SK-N-SH treated with all-trans-retinoic acid at 6 μM for 48 hours (cell line): ENCODE results near the gene NFAT5.

Experiments used
- ATAC-seq: fragments of 200-7000 bp; cut with Tn5 transposase; 3 replicates; pipeline ENCODE4 v1.9.1; 2020; ENCODE audit warnings: mild to moderate bottlenecking, moderate library complexity
- ARNTL ChIP-seq: fragments of 450-650 bp; formaldehyde crosslinking; IDR thresholded peaks from 2 replicates; pipeline ENCODE4 v1.5.0; 2020; ENCODE audit warnings: low read depth, mild to moderate bottlenecking, moderate library complexity, borderline replicate concordance
- BACH2 ChIP-seq: fragments of 250-450 bp; sonication (Bioruptor Pico); IDR thresholded peaks from 2 replicates; pipeline ENCODE4 v1.9.0; 2021; ENCODE audit warnings: mild to moderate bottlenecking, borderline replicate concordance
- CSDC2 ChIP-seq: fragments of 250-450 bp; sonication (Bioruptor Pico); IDR thresholded peaks from 2 replicates; pipeline ENCODE4 v1.5.0; 2020; ENCODE audit warnings: mild to moderate bottlenecking, moderate library complexity
- ESRRG ChIP-seq: fragments of 250-450 bp; sonication (Bioruptor Pico); IDR thresholded peaks from 2 replicates; pipeline ENCODE4 v1.6.1; 2021; ENCODE audit warnings: mild to moderate bottlenecking
- GLIS3 ChIP-seq: fragments of 250-450 bp; sonication (Bioruptor Pico); IDR thresholded peaks from 2 replicates; pipeline ENCODE4 v1.5.0; 2020; ENCODE audit warnings: mild to moderate bottlenecking, moderate library complexity
- ISL1 ChIP-seq: fragments of 250-450 bp; sonication (Bioruptor Pico); IDR thresholded peaks from 2 replicates; pipeline ENCODE4 v2.1.2; 2022; ENCODE audit warnings: mild to moderate bottlenecking, moderate library complexity
- OSR1 ChIP-seq: fragments of 250-450 bp; sonication (Bioruptor Pico); IDR thresholded peaks from 2 replicates; pipeline ENCODE4 v1.8.0; 2022; ENCODE audit warnings: moderate library complexity, mild to moderate bottlenecking, inconsistent platforms
- PPARA ChIP-seq: fragments of 250-450 bp; sonication (Bioruptor Pico); IDR thresholded peaks from 2 replicates; pipeline ENCODE4 v1.5.0; 2020; ENCODE audit warnings: mild to moderate bottlenecking, borderline replicate concordance
- RARB ChIP-seq: fragments of 250-450 bp; sonication (Bioruptor Pico); IDR thresholded peaks from 2 replicates; pipeline ENCODE4 v1.8.0; 2021; ENCODE audit warnings: mild to moderate bottlenecking, moderate library complexity
- SNAI2 ChIP-seq: fragments of 250-450 bp; sonication (Bioruptor Pico); IDR thresholded peaks from 2 replicates; pipeline ENCODE4 v1.5.0; 2020; ENCODE audit warnings: mild to moderate bottlenecking, moderate library complexity
- TOX ChIP-seq: fragments of 250-450 bp; sonication (Bioruptor Pico); IDR thresholded peaks from 2 replicates; pipeline ENCODE4 v1.8.0; 2021; ENCODE audit warnings: mild to moderate bottlenecking, moderate library complexity, borderline replicate concordance
- ZC3H10 ChIP-seq: fragments of 250-450 bp; sonication (Bioruptor Pico); IDR thresholded peaks from 2 replicates; pipeline ENCODE4 v1.5.1; 2021; ENCODE audit warnings: mild to moderate bottlenecking, moderate library complexity
- ZFP3 ChIP-seq: fragments of 250-450 bp; sonication (Bioruptor Pico); IDR thresholded peaks from 2 replicates; pipeline ENCODE4 v1.5.0; 2020; ENCODE audit warnings: mild to moderate bottlenecking, moderate library complexity
- ZFP30 ChIP-seq: fragments of 450-650 bp; formaldehyde crosslinking; IDR thresholded peaks from 2 replicates; pipeline ENCODE4 v1.5.0; 2022; ENCODE audit warnings: mild to moderate bottlenecking, moderate library complexity
- ZNF565 ChIP-seq: fragments of 450-650 bp; formaldehyde crosslinking; conservative IDR thresholded peaks from 2 replicates; pipeline ENCODE4 v1.5.0; 2020; ENCODE audit warnings: low read depth, mild to moderate bottlenecking, moderate library complexity
- ZNF70 ChIP-seq: fragments of 450-650 bp; formaldehyde crosslinking; IDR thresholded peaks from 2 replicates; pipeline ENCODE4 v1.5.0; 2020; ENCODE audit warnings: mild to moderate bottlenecking, moderate library complexity
- ZNF8 ChIP-seq: fragments of 450-650 bp; formaldehyde crosslinking; IDR thresholded peaks from 2 replicates; pipeline ENCODE4 v1.5.0; 2020; ENCODE audit warnings: mild to moderate bottlenecking, moderate library complexity
- TF ChIP-seq, protein P1 (sequence below): fragments of 250-450 bp; sonication (Bioruptor Pico); IDR thresholded peaks from 2 replicates; pipeline ENCODE4 v1.8.0; 2020; ENCODE audit warnings: mild to moderate bottlenecking, moderate library complexity, borderline replicate concordance
- TF ChIP-seq, protein P2 (sequence below): fragments of 250-450 bp; sonication (Bioruptor Pico); IDR thresholded peaks from 2 replicates; pipeline ENCODE4 v1.5.1; 2021; ENCODE audit warnings: mild to moderate bottlenecking, moderate library complexity
- TF ChIP-seq, protein P3 (sequence below): fragments of 250-450 bp; sonication (Bioruptor Pico); IDR thresholded peaks from 2 replicates; pipeline ENCODE4 v1.5.0; 2020; ENCODE audit warnings: mild to moderate bottlenecking, moderate library complexity
- TF ChIP-seq, protein P4 (sequence below): fragments of 250-450 bp; sonication (Bioruptor Pico); IDR thresholded peaks from 2 replicates; pipeline ENCODE4 v1.8.0; 2021; ENCODE audit warnings: low read depth, mild to moderate bottlenecking, moderate library complexity, borderline replicate concordance
- TF ChIP-seq, protein P5 (sequence below): fragments of 250-450 bp; sonication (Bioruptor Pico); IDR thresholded peaks from 2 replicates; pipeline ENCODE4 v1.5.1; 2020; ENCODE audit warnings: low read depth, mild to moderate bottlenecking, moderate library complexity

The NFAT5 gene

DNA sequence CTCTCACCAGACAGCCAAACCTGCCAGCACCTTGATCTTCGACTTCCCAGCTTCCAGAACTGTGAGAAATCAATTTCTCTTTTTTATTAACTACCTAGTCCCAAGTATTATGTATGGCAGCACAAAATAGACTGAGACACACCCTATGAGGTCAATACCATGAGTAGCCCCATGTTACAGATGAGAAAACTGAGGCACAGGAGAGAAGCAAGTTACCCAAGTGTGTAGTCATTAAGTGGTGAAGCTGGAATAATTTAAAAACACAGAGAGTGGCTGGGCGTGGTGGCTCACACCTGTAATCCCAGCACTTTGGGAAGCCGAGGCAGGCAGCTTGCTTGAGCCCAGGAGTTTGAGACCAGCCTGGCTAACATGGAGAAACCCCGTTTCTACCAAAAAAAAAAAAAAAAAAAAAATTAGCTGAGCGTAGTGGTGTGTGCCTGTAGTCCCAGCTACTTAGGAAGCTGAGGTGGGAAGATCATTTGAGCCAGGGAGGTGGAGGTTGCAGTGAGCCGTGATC, 155.7 kb downstream of the NFAT5 start:
- TF ChIP-seq ISL1 (no peak), TOX (no peak), ESRRG (CRISPR knock-in tag) (no peak), RARB (CRISPR knock-in tag) (no peak), ARNTL (CRISPR knock-in tag) (no peak), ZFP3 (CRISPR knock-in tag) (no peak)
- TF ChIP-seq, all 23 proteins: peak for 0
- no peak for ATAC-seq

DNA sequence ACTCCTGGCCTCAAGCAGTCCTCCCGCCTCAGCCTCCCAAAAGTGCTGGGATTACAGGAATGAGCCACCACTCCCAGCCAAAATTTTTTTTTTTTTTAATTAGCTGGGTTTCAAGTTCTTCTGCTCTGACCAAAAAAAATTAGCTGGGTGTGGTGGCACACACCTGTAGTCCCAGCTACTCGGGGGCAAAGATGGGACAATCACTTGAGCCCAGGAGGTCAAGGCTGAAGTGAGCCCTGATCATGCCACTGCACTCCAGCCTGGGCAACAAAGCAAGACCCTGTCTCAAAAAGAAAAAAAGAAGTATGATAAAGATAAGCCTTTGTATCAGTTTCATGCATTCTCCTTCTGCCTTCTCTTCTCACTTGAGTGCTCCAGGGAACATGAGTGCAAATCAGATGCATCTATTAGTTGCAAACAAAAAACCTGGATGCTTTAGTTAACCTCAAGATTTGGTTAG, 158.7 kb downstream of the NFAT5 start:
- ATAC-seq: no peak
- TF ChIP-seq, protein P1, sequence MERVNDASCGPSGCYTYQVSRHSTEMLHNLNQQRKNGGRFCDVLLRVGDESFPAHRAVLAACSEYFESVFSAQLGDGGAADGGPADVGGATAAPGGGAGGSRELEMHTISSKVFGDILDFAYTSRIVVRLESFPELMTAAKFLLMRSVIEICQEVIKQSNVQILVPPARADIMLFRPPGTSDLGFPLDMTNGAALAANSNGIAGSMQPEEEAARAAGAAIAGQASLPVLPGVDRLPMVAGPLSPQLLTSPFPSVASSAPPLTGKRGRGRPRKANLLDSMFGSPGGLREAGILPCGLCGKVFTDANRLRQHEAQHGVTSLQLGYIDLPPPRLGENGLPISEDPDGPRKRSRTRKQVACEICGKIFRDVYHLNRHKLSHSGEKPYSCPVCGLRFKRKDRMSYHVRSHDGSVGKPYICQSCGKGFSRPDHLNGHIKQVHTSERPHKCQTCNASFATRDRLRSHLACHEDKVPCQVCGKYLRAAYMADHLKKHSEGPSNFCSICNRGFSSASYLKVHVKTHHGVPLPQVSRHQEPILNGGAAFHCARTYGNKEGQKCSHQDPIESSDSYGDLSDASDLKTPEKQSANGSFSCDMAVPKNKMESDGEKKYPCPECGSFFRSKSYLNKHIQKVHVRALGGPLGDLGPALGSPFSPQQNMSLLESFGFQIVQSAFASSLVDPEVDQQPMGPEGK (CRISPR knock-in tag): no peak
- TF ChIP-seq ZNF8: no peak
- TF ChIP-seq ZC3H10 (CRISPR knock-in tag): no peak
- TF ChIP-seq, protein P2, sequence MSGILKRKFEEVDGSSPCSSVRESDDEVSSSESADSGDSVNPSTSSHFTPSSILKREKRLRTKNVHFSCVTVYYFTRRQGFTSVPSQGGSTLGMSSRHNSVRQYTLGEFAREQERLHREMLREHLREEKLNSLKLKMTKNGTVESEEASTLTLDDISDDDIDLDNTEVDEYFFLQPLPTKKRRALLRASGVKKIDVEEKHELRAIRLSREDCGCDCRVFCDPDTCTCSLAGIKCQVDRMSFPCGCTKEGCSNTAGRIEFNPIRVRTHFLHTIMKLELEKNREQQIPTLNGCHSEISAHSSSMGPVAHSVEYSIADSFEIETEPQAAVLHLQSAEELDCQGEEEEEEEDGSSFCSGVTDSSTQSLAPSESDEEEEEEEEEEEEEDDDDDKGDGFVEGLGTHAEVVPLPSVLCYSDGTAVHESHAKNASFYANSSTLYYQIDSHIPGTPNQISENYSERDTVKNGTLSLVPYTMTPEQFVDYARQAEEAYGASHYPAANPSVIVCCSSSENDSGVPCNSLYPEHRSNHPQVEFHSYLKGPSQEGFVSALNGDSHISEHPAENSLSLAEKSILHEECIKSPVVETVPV (CRISPR knock-in tag): no peak
- no peak for TF ChIP-seq ZFP3 (CRISPR knock-in tag)
- TF ChIP-seq, protein P3, sequence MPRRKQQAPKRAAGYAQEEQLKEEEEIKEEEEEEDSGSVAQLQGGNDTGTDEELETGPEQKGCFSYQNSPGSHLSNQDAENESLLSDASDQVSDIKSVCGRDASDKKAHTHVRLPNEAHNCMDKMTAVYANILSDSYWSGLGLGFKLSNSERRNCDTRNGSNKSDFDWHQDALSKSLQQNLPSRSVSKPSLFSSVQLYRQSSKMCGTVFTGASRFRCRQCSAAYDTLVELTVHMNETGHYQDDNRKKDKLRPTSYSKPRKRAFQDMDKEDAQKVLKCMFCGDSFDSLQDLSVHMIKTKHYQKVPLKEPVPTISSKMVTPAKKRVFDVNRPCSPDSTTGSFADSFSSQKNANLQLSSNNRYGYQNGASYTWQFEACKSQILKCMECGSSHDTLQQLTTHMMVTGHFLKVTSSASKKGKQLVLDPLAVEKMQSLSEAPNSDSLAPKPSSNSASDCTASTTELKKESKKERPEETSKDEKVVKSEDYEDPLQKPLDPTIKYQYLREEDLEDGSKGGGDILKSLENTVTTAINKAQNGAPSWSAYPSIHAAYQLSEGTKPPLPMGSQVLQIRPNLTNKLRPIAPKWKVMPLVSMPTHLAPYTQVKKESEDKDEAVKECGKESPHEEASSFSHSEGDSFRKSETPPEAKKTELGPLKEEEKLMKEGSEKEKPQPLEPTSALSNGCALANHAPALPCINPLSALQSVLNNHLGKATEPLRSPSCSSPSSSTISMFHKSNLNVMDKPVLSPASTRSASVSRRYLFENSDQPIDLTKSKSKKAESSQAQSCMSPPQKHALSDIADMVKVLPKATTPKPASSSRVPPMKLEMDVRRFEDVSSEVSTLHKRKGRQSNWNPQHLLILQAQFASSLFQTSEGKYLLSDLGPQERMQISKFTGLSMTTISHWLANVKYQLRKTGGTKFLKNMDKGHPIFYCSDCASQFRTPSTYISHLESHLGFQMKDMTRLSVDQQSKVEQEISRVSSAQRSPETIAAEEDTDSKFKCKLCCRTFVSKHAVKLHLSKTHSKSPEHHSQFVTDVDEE (CRISPR knock-in tag): no peak
- TF ChIP-seq ZNF565: no peak
- no peak for TF ChIP-seq OSR1 (CRISPR knock-in tag)
- TF ChIP-seq ZFP30 (CRISPR knock-in tag): no peak
- no peak for TF ChIP-seq ISL1
- TF ChIP-seq PPARA (CRISPR knock-in tag): no peak
- TF ChIP-seq ZNF70: no peak
- TF ChIP-seq BACH2: no peak
- no peak for TF ChIP-seq GLIS3
- no peak for TF ChIP-seq CSDC2 (CRISPR knock-in tag)
- TF ChIP-seq RARB (CRISPR knock-in tag): no peak
- TF ChIP-seq, protein P4, sequence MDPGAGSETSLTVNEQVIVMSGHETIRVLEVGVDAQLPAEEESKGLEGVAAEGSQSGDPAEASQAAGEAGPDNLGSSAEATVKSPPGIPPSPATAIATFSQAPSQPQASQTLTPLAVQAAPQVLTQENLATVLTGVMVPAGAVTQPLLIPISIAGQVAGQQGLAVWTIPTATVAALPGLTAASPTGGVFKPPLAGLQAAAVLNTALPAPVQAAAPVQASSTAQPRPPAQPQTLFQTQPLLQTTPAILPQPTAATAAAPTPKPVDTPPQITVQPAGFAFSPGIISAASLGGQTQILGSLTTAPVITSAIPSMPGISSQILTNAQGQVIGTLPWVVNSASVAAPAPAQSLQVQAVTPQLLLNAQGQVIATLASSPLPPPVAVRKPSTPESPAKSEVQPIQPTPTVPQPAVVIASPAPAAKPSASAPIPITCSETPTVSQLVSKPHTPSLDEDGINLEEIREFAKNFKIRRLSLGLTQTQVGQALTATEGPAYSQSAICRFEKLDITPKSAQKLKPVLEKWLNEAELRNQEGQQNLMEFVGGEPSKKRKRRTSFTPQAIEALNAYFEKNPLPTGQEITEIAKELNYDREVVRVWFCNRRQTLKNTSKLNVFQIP (CRISPR knock-in tag): no peak
- TF ChIP-seq SNAI2: no peak

DNA sequence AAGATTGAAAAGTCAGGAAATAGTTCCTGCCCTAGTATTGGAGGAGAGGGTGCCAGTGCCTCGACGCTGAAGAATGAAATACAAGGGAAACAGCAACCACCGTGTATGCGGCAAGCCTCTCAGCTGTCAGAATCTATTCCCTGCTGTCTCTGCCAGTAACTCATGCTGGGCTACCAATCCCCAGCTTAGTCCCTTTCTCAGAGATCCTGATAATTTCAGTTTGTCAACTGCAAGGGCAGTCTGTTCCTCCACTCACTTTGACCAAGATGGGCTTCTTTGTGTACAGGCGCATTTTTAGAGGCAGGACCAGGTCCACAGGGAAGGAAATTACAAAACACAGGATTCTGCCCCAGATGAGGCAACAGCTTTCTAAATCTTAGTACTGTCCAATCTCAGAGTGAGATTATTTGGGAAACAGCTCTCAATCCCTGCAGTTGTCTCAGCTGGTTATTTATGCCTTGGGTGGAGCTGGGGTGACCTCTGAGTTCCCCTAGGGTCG, 159.3 kb downstream of the NFAT5 start:
- ATAC-seq: no peak
- TF ChIP-seq RARB (CRISPR knock-in tag) (no peak), ZNF8 (no peak), ZNF70 (no peak), TOX (no peak), BACH2 (no peak), ZFP30 (CRISPR knock-in tag) (no peak), ZNF565 (no peak)
- TF ChIP-seq, protein P5, sequence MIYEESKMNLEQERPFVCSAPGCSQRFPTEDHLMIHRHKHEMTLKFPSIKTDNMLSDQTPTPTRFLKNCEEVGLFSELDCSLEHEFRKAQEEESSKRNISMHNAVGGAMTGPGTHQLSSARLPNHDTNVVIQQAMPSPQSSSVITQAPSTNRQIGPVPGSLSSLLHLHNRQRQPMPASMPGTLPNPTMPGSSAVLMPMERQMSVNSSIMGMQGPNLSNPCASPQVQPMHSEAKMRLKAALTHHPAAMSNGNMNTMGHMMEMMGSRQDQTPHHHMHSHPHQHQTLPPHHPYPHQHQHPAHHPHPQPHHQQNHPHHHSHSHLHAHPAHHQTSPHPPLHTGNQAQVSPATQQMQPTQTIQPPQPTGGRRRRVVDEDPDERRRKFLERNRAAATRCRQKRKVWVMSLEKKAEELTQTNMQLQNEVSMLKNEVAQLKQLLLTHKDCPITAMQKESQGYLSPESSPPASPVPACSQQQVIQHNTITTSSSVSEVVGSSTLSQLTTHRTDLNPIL (CRISPR knock-in tag): no peak
- TF ChIP-seq, protein P4 (CRISPR knock-in tag): no peak
